22Rv1 (cell line): Measurements from ENCODE around the gene LHPP.

Experiments
- H3K27ac ChIP-seq: fragments of 450-650 bp; 2 replicates; pipeline ENCODE4 v1.5.1; 2017
- ZFX ChIP-seq: fragments of 450-650 bp; IDR thresholded peaks from 2 replicates; pipeline ENCODE4 v1.6.1; 2017; ENCODE audit warnings: antibody characterized with exemption, borderline replicate concordance
- TF ChIP-seq, protein P1 (sequence below): fragments of 450-650 bp; IDR thresholded peaks from 2 replicates; pipeline ENCODE4 v1.5.1; 2017; ENCODE audit warnings: mild to moderate bottlenecking

Gene LHPP

DNA sequence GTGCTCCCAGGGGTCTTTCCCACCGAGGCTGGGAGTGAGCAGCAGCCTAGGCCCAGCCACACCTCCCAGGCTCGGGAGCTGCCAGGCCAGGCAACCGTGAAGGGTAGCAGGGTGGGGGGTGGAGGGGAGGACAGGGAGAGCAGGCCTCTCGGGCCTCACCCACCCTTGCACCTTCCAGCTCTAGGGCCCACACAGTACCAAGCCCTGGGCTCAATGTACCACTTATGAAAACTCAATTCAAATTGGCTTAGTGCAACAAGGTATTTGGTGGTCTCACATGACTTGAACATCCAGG lies 155.2 kb downstream of the LHPP start:
- no peak overlapping the region for H3K27ac ChIP-seq
- TF ChIP-seq, protein P1, sequence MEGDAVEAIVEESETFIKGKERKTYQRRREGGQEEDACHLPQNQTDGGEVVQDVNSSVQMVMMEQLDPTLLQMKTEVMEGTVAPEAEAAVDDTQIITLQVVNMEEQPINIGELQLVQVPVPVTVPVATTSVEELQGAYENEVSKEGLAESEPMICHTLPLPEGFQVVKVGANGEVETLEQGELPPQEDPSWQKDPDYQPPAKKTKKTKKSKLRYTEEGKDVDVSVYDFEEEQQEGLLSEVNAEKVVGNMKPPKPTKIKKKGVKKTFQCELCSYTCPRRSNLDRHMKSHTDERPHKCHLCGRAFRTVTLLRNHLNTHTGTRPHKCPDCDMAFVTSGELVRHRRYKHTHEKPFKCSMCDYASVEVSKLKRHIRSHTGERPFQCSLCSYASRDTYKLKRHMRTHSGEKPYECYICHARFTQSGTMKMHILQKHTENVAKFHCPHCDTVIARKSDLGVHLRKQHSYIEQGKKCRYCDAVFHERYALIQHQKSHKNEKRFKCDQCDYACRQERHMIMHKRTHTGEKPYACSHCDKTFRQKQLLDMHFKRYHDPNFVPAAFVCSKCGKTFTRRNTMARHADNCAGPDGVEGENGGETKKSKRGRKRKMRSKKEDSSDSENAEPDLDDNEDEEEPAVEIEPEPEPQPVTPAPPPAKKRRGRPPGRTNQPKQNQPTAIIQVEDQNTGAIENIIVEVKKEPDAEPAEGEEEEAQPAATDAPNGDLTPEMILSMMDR, result no peak
- no peak for TF ChIP-seq ZFX

DNA sequence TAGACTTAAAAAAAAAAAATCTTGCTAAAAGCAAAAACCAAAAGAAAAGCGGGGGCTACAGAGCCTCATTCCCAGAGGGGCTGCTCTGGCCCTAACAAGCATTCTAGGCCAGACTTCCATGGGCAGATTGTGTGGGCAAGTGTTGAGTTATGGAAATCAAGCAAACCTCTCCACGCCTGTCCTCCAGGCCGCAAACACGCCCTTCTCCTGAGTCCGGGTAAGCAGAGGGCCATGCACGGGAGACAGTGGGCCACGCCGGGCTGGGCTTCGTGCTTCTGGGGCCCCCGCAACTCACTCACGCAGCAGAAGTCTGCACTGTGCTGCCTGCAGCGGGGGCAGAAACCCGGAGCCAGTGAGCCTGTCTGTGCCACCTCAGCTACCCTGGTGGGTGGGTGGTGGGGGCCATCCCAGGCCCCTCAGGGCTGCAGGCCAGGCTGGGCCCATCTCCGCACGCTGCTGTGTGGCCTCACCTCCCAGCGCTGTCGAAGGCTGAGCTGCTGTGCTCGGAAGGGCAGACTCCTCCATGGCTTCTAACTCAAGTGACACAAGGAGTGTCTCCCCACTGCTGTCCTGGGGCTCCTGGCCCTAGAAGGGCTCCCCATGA lies 156.9 kb downstream of the LHPP start:
- no peak for TF ChIP-seq ZFX
- TF ChIP-seq, protein P1, result no peak
- H3K27ac ChIP-seq, result no peak overlapping the region

DNA sequence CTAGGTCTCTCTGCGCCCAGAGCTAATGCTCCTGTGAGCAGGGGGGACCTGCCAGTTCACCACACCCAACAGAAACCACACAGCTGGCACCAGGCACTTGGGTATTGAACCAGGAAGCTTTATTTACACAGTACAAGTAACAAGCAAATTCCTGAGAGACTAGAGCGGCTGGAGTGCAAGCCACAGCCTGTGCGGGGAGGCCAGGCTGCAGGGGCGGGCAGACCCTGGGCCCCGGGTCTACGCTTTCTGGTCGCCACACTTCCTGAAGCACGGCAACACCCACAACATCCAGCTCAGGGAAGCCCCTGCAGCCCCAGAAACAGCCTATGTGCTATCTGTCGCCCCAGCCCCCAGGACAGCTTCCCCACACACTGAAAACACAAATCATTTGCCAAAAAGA lies 157.6 kb downstream of the LHPP start:
- TF ChIP-seq ZFX, result no peak
- TF ChIP-seq, protein P1, result no peak
- no peak overlapping the region for H3K27ac ChIP-seq

DNA sequence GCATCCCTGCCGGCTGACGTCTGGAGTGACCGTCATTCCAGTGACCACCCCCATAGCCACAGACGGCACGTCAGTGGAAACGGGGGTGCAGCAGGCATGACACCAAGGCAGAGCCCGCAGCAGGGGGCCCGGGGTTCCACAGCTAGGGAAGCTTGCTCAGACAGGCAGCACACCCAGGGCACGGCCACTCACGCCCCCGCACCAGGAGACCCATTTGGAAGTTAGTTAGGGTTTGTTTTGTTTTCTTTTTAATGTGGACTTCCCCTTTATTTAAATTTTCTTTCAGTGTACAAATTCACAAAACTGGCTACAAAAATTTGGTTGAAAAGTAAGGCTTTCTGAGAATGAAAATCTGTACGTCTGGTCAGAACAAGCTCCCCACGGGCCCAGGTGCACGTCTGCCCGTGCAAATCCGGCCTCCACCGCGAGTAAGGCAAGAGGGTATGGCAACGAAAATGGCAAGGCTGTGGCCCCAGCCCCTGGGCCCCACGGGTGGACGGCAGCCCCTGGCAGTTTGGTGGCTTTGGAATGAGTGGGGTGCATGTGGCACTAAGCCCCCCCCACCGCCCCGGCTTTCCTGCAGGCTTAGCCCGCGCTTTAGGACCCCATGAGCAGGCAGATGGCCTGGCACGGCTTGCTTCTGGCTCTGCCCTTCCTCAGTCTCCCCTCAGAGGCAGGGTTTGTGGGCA lies 158.3 kb downstream of the LHPP start:
- TF ChIP-seq ZFX, result no peak
- no peak overlapping the region for H3K27ac ChIP-seq

DNA sequence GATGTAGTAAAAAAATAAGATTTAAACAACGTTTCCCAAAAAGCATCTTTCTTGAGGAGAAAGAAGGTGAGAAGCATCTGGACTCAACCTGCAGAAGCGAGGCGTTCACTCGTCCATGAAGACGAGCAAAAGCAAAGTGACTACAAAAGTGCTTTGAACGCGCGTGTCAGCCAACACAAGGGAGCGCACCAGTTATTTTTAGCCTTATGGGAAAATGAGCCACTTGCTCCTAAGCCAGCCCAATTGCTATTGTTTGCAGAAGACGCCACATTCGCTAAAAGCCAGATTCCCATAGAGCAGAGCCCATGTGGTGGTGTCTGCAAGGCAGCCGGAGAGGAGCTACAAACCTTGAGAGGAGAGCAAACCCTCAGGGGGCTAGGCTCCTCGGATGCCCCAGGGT lies 160.0 kb downstream of the LHPP start:
- no peak overlapping the region for H3K27ac ChIP-seq
- no peak for TF ChIP-seq ZFX
- TF ChIP-seq, protein P1, result no peak

DNA sequence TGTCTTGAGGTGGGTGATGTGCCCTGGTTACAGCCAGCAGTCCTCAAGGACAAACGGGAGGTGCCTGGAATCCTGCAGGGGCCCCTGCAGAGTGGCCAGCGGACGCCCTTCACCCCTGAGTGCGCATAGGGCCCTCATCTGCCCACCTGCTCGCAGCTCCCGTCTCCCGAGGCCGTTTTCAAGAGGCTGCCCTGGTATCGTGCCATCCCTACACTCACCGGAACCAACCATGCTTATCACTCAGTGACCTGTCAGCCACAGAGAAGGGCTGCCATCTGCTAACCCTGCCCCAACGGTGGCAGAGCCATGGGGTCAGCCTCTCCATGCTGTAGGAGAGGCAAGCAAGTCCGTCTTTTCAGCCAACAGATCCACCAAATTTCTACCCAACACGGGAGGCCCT lies 160.5 kb downstream of the LHPP start:
- H3K27ac ChIP-seq, result no peak overlapping the region
- TF ChIP-seq ZFX, result no peak
- TF ChIP-seq, protein P1, result no peak

DNA sequence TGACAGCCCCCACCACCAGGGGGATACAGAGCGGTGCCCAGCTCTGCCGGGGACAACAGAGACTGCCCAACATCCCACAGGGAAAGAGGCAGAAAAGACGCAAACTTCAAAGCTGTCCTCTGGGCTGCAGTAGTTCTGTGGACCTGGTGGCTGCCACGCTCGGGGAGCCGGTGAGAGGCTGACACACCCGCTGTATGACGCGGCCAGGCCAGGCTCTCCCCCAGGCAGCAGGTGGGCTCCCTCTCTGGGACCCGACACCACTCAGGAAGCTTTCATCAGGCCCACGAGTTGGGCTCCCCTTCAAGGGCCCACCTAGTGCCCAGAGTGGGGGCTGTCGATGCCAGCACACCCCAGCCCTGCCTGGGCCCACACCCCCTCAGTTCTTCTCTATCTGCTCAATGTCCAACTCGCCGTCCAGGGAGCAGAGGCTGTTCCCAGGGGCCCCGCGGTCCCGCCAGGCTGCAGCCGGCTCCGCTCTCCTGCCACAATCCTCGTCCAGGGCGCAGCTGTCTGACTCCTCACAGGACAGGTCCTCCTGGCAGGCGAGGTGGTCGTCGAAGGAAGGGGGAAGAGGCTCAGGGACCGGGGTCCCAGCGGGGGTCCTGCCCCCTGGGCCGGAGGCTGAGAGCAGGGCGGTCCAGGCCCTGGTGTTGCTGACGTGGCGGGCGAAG lies 161.4 kb downstream of the LHPP start:
- no peak overlapping the region for H3K27ac ChIP-seq
- TF ChIP-seq, protein P1, result no peak
- no peak for TF ChIP-seq ZFX

DNA sequence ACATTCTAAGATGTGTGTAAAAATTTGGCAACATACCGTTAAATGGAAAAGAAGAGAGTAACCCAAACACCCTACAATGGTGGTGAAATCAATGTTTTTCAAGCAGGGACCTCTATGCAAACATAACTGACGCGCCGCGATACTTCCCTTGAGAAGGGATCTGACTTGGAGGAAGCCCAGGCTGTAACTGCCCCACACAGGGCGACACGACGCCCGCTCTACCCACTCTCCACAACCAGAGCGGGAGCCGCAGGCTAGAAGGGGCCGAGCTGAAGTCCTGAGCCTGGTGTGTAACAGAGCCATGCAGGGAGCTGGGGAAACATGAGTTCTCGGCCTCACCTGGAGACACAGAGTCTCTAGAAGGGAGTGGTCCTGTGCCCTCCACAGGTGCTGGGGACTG lies 162.4 kb downstream of the LHPP start:
- TF ChIP-seq ZFX, result no peak
- TF ChIP-seq, protein P1, result no peak
- H3K27ac ChIP-seq, result no peak overlapping the region
